Thyroid gland (tissue), 4 donors: ENCODE results near the gene KLF8. TPM values are rescaled to one million over a fixed set of nuclear protein-coding genes. Genes with fewer than 3 reads are reported as not detected.
A peak's percentile ranks its signal among the peaks of the same experiment; 100 is the strongest.

Experiments
- DNase-seq, 2 donors: peaks; one replicate each; pipeline ENCODE4 v3.0.0-alpha.2; 2019
- H3K27ac ChIP-seq, 3 donors: fragments of 200-600 bp; sonication (generic); 1 replicate in 2 of 3; 2 replicates in 1 of 3; pipeline ENCODE4 v1.5.1; 2016 to 2019; ENCODE audit warnings: mild to moderate bottlenecking in 1 of 3, moderate library complexity in 1 of 3
- H3K27me3 ChIP-seq: fragments of 200-600 bp; sonication (generic); one replicate; pipeline ENCODE4 v1.5.1; 2019
- H3K36me3 ChIP-seq, 2 donors: fragments of 200-600 bp; sonication (generic); one replicate each; pipeline ENCODE4 v1.5.1; 2016 to 2019
- H3K4me1 ChIP-seq, 2 donors: fragments of 200-600 bp; sonication (generic); one replicate each; pipeline ENCODE4 v1.5.1; 2017 to 2019
- H3K4me3 ChIP-seq, 3 donors: fragments of 200-600 bp; sonication (generic); replicated peaks in 1 of 3; 1 replicate in 2 of 3; 2 replicates in 1 of 3; pipeline ENCODE4 v1.5.1; 2016; ENCODE audit warnings: mild to moderate bottlenecking in 1 of 3
- H3K9me3 ChIP-seq: fragments of 200-600 bp; sonication (generic); one replicate; pipeline ENCODE4 v1.5.1; 2017
- POLR2A ChIP-seq, 2 donors: fragments of 450-650 bp; IDR thresholded peaks; one replicate each; pipeline ENCODE4 v1.6.1; 2017; ENCODE audit warnings: antibody characterized with exemption in 2 of 2, mild to moderate bottlenecking in 2 of 2, moderate library complexity in 1 of 2
- WGBS, 2 donors: methylation state at CpG; one replicate each; pipeline ENCODE4 v1.1.5; 2017; 5-methylcytosine and 5-hydroxymethylcytosine counted together
- intact Hi-C: fragments of 100-400 bp; cut with DNase I; formaldehyde crosslinking; loops from one replicate; pipeline ENCODE4 v1.15.1; 2023
- total RNA-seq, 4 donors: library from RNA; depleted of rRNA; stranded (reverse); fragments of >200 nt; gene quantifications; one replicate each; pipeline ENCODE4 v1.2.3, GENCODE V29; 2016
- TF ChIP-seq, protein P1 (sequence below), 6 experiments: fragments of 200-600 bp in 3 of 6; fragments of 450-650 bp in 3 of 6; sonication (generic) in 3 of 6; IDR thresholded peaks; one replicate each; pipeline ENCODE4 v1.5.1; 2016 to 2019; ENCODE audit warnings: antibody characterized with exemption in 6 of 6, mild to moderate bottlenecking in 2 of 6, inconsistent platforms in 1 of 6, moderate library complexity in 1 of 6

KLF8 gene
- total RNA-seq, 4 donors from 2014 or later: 9.0 to 14.3 (median 11.7) TPM

DNA sequence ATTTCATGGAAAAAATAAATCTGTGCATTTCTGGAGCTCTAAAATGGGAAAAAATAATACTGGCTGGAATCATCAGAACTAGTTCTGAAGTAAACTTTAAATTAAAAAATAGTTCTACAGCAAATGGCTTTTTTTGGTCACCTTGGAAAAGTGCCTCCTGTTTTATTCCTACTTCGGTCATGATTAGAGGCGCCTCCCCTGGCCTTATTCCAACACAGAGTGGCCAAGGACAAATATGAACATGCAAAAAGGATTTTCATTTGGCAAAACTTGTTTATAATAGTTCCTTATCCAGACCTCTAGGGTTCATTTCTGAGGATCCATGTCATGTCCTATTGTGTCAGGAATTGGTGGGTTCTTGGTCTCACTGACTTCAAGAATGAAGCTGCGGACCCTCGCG, 11.1 kb upstream of the KLF8 start:
- no peaks in the 10 kb centered on the region for H3K36me3 ChIP-seq
- no peak for DNase-seq
- WGBS, 2 donors: 70 to 75% methylated on average over 5 of the region's 5 CpGs
- intact Hi-C loops: no loop called here
- H3K27ac ChIP-seq: no peak overlapping the region
- H3K4me1 ChIP-seq: no peaks in the 10 kb centered on the region
- TF ChIP-seq POLR2A (IDR thresholded peaks at IDR 0.05): no peak
- TF ChIP-seq, protein P1, sequence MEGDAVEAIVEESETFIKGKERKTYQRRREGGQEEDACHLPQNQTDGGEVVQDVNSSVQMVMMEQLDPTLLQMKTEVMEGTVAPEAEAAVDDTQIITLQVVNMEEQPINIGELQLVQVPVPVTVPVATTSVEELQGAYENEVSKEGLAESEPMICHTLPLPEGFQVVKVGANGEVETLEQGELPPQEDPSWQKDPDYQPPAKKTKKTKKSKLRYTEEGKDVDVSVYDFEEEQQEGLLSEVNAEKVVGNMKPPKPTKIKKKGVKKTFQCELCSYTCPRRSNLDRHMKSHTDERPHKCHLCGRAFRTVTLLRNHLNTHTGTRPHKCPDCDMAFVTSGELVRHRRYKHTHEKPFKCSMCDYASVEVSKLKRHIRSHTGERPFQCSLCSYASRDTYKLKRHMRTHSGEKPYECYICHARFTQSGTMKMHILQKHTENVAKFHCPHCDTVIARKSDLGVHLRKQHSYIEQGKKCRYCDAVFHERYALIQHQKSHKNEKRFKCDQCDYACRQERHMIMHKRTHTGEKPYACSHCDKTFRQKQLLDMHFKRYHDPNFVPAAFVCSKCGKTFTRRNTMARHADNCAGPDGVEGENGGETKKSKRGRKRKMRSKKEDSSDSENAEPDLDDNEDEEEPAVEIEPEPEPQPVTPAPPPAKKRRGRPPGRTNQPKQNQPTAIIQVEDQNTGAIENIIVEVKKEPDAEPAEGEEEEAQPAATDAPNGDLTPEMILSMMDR (IDR thresholded peaks at IDR 0.05): no peak
- H3K4me3 ChIP-seq: no peak overlapping the region
- H3K9me3 ChIP-seq: no peaks in the 10 kb centered on the region
- no peaks in the 10 kb centered on the region for H3K27me3 ChIP-seq

DNA sequence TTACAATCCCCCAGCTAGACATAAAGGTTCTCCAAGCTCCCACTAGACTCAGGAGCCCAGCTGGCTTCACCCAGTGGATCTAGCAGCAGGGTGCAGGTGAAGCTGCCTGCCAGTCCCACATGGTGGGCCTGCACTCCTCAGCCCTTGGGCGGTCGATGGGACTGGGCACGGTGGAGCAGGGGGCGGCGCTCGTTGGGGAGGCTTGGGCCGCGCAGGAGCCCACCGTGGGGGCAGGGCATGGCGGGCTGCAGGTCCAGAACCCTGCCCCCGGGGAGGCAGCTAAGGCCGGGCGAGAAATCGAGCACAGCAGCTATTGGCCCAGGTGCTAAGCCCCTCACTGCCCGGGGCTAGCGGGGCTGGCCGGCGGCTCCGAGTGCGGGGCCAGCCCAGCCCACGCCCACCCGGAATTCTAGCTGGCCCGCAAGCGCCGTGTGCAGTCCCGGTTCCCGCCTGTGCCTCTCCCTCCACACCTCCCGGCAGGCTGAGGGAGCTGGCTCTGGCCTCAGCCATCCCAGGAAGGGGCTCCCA, 9.6 kb upstream of the KLF8 start:
- H3K9me3 ChIP-seq: no peaks in the 10 kb centered on the region
- 97% methylated on average over 6 of the region's 28 CpGs; no CpG with 5 or more reads in 1 of the 2 donors for WGBS, 2 donors
- H3K4me1 ChIP-seq: no peaks in the 10 kb centered on the region
- no peak for DNase-seq
- H3K27me3 ChIP-seq: no peaks in the 10 kb centered on the region
- no peak overlapping the region for H3K27ac ChIP-seq
- H3K4me3 ChIP-seq: no peak overlapping the region
- intact Hi-C loops: no loop called here
- no peaks in the 10 kb centered on the region for H3K36me3 ChIP-seq
- no peak for TF ChIP-seq POLR2A (IDR thresholded peaks at IDR 0.05)
- TF ChIP-seq, protein P1 (IDR thresholded peaks at IDR 0.05): no peak

DNA sequence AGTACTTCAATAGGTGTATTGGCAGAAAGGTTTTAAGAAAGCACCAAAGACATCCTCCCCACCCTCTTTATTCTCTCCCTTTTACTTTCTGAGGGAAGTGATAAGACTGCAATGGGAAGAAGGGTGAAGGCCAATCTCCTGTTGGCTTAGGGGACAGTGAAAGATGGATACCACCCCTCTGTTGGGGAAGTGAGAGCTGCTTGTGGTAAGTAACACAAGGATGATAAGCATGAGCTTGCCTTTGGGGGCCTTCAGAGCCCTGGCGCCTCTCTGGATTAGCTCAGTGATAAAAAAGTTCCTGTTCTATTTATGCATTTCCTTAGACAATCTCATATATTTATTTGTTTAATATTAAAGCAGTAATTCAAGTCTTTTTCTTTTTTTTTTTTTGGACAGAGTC, 5.2 kb upstream of the KLF8 start:
- no peaks in the 10 kb centered on the region for H3K4me1 ChIP-seq
- WGBS, 2 donors: 76 to 78% methylated on average over 1 of the region's 1 CpG
- H3K27me3 ChIP-seq: no peaks in the 10 kb centered on the region
- intact Hi-C loops: no loop called here
- TF ChIP-seq, protein P1 (IDR thresholded peaks at IDR 0.05): no peak
- no peak for TF ChIP-seq POLR2A (IDR thresholded peaks at IDR 0.05)
- H3K27ac ChIP-seq: no peak overlapping the region
- no peak overlapping the region for H3K4me3 ChIP-seq
- H3K9me3 ChIP-seq: no peaks in the 10 kb centered on the region
- no peak for DNase-seq
- H3K36me3 ChIP-seq: no peaks in the 10 kb centered on the region

DNA sequence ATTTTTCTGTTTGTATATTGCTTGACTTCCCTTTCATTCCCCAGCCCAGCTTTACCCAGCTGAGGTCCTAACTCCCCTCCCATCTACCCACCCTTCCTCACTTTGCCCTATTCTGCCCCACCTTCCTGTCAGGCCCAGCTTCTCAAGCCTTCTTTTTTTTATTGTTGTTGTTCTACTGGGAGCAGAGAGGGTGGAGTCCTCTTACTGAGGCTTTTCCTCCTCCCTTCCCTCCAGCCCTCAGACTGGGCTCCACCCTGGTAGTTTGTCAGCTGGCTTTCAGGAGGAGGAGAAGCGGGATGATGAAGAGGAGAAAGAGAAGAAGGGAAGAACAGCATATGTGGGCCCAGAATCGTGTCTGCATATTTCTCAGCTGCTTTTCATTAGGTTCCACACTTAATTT, 3.2 kb upstream of the KLF8 start:
- intact Hi-C loops: no loop called here
- TF ChIP-seq, protein P1 (IDR thresholded peaks at IDR 0.05): no peak
- TF ChIP-seq POLR2A (IDR thresholded peaks at IDR 0.05): no peak
- H3K27ac ChIP-seq: no peak overlapping the region
- H3K4me1 ChIP-seq: no peaks in the 10 kb centered on the region
- H3K36me3 ChIP-seq: no peaks in the 10 kb centered on the region
- no peak for DNase-seq
- H3K4me3 ChIP-seq: no peak overlapping the region
- H3K27me3 ChIP-seq: no peaks in the 10 kb centered on the region
- WGBS, 2 donors: 26 to 37% methylated on average over 2 of the region's 2 CpGs
- no peaks in the 10 kb centered on the region for H3K9me3 ChIP-seq

DNA sequence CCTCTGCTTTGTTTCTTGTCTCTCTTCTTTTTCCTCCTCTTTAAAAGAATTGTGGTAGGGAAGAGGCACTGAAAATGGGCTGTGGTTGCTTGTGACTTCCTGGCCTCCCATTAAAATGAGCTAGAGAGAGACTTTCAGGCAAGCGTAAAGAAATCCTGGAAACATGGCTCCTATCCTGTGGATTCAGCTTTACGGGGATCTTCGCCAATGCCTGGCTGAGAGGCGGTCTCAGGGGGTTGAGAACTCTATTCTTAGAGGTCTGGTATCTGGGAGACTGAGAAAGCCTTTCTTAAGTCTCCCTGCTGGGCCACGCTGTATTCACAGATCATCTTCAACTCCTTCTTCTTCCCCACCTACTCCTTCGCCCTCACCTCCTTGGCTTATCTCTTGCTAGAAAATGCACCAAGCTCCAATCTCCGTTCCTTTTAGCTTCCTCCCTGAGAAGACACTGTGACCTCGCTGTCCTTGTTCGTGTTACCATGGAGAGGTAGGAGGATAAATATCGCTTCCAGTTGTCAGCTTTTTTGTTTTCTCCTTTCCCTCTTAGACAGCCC, 542 bp upstream of the KLF8 start:
- no peak for DNase-seq
- H3K4me3 ChIP-seq: peak overlapping the region in 2 of 3 donors; percentile 25 to 44
- no peaks in the 10 kb centered on the region for H3K9me3 ChIP-seq
- no peaks in the 10 kb centered on the region for H3K36me3 ChIP-seq
- no peaks in the 10 kb centered on the region for H3K4me1 ChIP-seq
- intact Hi-C loops: no loop called here
- no peak overlapping the region for H3K27ac ChIP-seq
- no peaks in the 10 kb centered on the region for H3K27me3 ChIP-seq
- 36 to 37% methylated on average over 8 to 10 of the region's 10 CpGs for WGBS, 2 donors
- TF ChIP-seq, protein P1 (IDR thresholded peaks at IDR 0.05): no peak
- no peak for TF ChIP-seq POLR2A (IDR thresholded peaks at IDR 0.05)
